GM21381 (cell line): Measurements from ENCODE around the gene ZNF775.

Experiments used
- ATAC-seq: cut with Tn5 transposase; IDR thresholded peaks from one replicate; pipeline ENCODE4 v1.9.1; 2021; ENCODE audit warnings: mild to moderate bottlenecking, moderate library complexity; ENCODE audit not compliant: unreplicated experiment

The ZNF775 gene

DNA sequence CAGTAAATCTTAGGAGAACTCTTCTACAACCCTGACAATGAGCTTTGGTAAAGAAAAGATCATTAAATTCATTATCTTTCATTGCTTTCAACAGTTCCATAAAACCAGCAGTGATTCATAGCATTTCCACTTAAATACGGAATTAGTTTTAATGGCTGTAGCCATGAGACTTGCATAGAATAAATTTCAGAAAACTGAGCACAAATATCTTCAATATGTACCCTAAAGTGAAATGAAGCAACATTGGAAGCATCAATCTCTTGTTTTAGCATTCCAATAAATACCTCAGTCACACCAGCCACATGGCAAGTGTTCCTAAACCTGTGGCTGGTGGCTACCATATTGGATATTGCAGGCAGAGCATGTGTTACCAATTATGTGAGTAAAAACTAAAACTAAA is 34.1 kb upstream of the ZNF775 start:
- no peak for ATAC-seq

DNA sequence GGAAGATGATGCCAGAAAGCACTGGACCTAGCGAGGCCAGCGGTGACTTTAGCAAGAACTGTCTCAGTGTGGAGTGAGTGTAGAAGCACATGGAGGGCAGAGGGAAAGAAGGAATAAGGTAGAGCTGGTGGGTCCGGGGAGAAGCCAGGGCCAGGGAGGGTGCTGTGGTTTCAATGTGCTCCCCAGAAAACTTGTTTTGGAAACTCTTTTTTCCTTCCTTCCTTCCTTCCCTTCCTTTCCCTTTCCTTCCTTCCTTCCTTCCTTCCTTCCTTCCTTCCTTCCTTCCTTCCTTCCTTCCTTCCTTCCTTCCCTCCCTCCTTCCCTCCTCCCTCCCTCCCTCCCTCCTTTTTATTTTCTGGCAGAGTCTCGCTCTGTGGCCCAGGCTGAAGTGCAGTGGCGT is 32.2 kb upstream of the ZNF775 start:
- ATAC-seq = no peak

DNA sequence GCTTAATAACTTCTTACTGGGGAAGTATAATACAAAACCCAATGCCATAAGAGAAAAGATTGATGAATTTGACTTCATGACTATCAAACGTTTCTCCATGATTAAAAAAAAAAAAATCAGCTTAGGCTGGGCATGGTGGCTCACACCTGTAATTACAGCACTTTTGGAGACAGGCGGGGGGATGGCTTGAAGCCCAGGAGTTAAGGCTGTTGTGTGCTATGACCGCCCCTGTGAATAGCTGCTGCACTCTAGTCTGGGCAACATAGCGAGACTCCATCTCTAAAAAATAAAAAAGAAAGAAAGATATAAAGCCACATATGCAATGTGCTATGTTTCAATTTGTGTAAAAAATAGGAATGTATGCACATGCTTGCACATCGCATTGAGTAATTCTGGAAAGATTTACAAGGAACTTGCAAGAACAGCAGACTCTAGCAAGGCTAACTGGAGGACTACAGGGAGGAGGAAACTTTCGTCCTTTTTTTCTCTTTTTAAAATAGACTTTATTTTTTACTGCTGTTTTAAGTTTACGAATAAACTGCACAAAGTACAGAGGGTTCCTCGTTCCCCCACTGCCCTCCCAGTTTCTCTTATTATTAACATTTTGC is 27.4 kb upstream of the ZNF775 start:
- ATAC-seq = no peak

DNA sequence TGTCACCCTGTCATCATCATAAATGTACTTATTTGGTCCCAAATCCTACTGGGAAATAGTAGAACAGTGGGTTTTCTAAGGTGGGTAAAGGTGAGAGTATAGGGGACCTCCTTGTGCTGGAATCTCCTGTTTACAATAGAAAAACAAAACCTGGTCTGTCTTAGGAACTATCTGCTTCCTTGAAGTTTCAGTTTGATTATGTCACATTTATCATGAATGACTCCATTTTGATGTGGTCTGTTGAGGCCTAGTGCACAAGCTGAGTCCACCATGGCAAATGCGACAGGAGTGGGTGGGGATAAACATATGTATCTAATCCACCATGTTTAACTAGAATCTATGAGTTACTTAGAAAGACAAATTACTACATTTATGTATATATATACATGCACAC is 23.5 kb upstream of the ZNF775 start:
- ATAC-seq = no peak

DNA sequence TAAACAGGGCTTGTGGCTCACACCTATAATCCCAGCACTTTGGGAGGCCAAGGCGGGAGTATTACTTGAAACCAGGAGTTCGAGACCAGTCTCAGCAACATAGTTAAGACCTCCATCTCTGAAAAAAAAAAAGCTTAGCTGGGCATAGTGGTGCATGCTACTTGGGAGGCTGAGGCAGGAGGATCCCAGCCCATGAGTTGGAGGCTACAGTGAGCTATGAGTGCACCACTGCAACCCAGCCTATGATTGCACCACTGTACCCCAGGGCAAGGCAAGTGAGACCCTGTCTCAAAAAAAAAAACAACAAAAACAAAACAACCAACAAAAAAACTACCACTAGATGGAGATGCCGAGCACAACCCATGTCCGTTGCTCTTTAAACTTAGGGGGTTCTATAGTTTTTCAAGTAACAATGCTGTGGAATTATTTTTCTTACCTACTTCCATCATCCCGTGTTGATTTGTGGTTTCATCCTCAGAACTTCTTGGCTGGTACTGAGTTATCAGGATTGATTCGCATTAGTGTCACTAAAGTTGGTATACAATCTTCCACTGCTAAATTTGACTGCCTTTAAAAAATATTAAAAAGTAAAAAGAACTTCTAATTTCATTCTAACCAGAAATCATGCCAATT is 22.7 kb upstream of the ZNF775 start:
- ATAC-seq = no peak

DNA sequence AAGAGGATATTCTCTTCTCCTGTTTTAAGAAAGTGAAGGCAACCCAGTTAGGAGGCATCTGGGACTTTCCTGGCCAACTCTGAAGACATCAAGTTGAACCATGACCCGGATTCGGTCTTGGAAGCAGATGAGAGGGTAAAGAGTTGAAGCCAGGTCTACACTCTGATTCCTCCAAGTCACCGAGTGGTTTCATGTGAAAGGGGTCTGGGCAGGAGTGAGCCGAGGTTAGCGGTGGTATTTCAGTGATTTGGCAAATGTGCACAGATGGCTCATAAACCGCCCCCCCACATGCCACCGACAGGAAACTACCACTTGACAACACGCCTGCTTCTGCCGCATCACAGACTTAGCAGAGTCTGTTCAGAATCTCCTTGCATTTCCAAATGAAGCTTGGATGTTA is 21.9 kb upstream of the ZNF775 start:
- ATAC-seq = no peak

DNA sequence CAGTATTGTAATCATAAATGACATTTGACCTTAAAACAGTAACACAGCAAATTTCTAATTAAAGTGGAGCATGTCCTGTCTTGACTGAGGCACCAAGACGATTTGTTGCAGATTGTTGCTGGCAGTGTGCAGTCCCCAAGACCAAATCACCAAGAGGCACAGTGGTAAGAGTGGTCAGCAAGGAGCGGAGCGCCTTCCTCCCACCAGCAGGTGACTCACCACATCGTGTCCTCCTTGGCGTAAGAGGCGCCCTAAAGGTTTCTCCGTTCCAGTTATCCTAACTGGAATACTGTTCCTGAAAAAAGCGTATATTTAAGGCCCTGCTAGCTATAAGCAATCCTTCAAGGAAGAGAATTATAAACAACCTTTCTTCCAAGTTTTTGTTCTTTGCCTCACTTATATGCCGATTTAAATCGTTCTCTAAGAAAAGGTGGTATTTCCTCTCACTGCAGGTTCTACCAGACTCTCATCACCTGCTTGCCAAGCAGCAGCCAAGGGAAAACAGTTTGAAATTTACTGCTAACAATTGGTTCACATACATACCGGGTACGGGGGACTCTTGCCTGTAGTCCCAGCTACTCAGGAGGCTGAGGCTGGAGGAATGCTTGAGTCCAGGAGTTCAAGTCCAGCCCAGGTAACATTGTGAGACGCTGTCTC is 21.2 kb upstream of the ZNF775 start:
- ATAC-seq = no peak

DNA sequence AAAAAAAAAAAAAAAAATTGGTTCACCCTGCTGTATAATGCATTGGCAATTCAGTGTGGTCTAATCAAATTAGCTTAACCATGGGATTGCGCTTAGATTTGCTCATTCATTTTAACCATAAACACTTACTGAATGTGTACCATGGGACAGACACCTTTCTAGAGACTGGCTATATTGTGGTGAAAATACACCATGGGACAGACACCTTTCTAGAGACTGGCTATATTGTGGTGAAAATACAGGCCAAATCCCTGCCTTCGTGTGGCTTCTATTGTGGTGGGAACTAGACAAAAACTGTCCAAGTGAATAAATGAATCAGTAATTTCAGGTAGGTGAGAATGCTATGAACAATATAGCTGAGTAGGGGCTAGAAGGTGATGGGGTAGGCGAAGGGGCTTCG is 20.7 kb upstream of the ZNF775 start:
- no peak for ATAC-seq

DNA sequence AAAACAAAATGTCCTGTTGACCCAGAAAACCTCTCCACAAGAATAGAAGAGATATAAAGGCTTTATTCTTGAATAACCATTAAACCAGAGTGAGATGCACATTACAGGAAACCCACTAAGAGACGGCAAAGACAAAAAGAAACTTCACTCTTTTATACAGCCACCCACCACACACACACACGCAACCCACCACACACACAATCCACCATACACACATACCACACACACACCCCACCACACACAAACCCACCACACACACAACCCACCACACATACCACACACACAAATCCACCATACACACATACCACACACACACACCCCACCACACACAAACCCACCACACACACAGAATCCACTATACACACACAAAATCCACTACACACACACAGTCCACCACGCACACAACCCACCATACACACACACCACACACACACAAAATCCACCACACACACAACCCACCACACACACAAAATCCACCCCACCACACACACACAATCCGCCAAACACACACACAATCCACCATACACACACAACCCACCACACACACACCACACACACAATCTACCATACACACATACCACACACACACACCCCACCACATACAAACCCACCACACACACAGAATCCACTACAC is 20.0 kb upstream of the ZNF775 start:
- ATAC-seq = no peak

DNA sequence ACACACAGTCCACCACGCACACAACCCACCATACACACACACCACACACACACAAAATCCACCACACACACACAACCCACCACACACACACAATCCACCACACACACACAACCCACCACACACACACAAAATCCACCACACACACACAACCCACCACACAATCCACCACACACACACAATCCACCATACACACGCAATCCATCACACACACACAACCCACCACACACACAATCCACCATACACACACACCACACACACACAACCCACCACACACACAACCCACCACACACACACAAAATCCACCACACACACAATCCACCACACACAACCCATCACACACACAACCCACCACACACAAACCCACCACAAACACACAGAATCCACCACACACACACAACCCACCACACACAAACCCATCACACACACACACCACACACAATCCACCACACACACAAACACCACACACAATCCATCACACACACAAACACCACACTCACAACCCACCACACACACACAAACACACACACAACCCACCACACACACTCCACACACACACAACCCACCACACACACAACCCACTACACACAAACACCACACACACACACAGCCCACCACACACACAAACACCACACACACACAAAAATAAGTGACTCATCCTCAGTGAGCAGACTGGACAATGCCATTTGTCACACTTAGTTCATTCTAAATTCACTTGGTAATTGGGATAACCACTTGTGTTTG is 19.3 kb upstream of the ZNF775 start:
- no peak for ATAC-seq

DNA sequence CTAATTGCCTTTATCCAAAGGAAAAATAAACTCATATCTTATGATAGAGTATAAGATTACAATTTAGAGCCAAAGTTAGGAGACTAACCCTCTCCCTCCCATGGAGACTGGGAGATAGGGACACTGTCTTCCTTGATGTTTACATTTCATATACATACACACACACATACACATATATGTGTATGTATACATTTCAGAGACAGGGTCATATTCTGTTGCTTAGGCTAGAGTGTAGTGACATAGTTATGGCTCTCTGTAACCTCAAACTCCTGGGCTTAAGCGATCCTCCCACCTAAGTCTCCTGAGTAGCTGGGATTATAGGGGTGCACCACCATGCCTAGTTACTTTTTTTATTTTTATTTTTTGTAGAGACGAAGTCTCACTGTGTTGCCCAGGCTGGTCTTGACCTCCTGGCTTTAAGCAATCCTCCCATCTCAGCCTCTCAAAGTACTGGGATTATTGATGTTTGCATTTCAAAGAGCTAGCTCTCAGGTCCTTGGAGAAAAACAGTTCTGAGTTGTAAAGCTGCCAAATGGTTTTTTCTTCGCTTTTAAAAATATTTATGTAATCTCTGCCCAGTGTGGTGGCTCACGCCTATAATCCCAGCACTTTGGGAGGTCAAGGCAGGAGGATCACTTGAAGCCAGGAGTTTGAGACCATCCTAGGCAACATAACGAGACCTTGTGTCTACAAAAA is 18.6 kb upstream of the ZNF775 start:
- no peak for ATAC-seq

DNA sequence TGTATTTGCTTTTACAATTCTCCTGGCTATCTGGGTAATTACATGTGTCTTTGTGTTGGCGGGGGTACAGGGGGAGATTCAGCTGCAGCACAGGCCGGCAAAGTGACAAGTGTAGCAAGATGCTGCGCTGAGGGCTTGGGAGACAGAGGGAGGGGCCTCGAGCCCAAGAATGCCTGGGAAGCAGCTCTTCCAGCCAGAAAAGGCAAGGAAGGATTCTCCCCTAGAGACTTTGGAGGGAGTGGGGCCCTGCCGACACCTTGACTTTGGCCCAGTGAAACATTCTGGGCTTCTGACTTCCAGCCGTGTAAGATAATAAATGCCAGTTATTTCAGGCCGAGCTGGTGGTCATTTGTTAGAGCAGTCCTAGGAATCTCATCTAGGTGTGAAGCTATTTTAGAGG is 17.7 kb upstream of the ZNF775 start:
- no peak for ATAC-seq

DNA sequence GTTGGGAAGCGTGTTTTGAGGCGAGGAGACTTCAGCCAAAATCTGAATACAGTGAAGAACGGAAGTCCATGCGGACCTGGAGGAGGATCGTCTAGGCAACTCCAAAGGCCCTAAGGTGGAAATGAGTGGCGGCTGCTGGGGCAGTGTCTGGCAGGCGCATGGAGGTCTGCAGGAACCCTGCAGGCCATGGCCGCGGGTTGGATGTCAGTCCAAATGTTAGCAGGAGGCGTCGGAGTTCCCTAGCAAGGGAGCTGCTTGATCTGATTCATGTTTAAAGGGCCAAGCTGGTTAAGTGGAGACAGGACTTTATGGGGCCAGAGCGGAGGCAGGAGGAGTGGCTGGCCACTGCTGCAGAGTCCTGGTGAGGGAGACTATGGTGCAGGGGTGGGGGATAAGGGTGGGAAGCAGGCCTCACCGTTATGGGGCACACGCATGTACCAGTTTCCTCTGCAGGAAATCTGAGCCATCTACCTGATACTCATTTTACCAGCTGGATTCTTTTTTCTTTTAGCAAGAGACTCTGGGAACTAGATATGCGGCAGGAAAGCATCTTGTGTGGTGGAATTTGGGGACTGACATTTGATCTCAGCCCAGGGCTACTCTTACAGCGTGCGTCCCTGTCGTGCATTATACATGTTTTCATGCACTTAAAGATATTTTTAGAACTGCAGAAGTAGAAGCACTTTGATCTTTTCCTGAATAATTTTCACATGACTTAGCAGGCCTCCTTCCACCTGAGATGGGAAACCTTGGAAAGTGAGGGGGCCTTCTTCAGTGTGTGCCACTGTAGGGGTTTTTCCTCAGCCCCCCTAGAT is 17.1 kb upstream of the ZNF775 start:
- no peak for ATAC-seq

DNA sequence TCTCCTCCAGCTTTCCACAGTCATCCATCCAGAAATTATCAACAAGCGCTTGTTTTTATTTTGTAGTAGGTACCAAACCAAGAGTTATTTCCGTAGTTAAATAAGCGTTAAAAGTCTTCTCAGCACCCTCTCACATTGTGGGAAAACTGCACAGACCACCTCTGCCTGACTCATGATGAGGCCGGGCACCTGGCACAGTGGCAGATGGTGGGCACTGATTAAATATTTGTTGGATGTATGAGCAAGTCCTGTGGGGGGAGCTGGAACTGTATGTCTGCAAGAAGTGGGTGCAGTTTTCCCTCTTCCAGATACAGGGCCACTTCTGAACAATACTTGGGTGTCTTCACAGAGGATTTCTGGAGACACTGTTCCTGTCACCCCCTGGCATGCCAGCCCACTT is 15.8 kb upstream of the ZNF775 start:
- no peak for ATAC-seq

DNA sequence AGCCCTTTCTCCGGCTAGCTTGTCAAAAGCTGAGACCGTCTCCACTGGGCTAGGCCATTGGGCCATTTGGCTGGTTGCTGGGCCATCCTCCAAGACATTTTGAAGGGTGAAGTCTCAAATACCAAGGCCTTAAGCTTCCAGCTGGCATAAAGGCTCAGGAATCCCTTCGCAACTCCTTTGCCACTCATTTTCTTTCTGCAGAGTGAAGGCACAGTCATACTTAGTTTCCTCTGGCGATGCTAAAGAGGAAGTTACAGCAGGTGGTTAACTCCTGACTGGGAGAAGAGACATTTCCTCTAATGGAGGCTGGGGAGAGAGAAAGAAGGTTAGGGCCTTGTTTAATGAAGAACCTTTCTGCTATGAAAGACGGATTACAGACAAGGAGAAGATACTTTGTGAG is 15.3 kb upstream of the ZNF775 start:
- no peak for ATAC-seq

DNA sequence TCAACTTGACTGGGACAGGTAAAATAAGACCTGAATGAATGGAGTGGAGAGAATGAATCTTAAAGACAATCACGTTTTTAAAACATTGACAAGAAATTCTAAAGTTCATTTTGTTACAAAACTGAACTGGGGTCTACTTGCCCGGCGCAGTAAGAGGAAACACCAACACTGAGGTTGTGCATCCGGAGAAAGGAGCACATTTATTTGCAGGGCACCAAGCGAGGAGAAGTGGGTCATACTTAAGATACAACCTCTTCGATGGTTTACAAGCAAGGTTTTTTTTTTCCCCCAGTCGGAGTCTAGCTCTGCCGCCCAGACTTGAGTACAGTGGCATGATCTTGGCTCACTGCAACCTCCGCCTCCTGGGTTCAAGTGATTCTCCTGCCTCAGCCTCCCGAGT is 13.9 kb upstream of the ZNF775 start:
- ATAC-seq = no peak

DNA sequence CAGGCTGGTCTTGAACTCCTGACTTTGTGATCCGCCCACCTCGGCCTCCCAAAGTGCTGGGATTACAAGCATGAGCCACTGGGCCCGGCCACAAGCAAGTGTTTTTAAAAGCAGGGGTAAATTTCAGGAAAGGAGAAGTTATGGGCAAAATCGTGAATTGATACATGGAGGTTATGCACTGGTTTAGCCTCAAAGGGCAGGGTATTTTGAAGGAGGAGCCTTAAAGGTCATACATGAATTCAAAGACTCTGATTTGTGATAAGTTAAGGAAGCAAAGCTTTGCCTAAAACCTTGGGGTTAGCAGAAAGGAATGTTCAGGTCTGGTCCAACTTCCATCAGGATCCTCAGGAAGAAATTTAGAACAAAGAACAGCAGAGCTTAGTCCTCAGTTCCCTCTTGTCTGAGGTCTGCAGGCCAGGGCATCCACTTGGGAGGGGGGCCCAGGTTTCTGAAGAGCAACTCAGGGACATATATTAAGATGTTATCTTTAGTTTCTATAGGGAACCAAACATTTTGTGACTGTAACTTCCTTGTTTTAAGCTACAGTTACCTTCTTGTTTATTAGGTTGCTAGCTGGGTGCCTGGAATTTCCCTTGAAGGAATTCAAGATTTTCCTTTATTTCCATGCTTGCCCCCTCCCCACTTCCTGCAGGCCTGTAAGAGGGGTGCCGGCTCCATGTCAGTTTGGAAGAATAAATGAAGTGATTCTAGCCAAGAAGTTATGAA is 13.3 kb upstream of the ZNF775 start:
- no peak for ATAC-seq

DNA sequence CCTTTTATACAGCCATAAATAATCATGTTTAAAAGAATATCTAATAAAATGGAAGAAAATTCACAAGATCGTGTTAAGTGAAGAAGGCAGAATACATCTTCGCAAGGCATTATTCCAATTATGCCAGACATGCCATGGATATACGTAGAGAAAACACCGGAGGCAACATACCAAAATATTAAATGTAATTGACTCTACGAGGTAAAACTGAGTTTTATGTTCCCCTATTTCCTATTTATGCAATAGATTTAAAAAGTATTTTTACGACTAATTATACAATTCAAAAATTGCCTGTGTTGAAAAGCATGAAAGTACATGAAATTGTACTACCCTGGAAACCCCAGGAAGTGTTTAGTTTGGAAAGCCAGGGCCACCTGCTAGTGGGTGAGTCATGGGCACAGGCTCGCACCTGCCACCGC is 11.4 kb upstream of the ZNF775 start:
- ATAC-seq = peak; percentile 44

DNA sequence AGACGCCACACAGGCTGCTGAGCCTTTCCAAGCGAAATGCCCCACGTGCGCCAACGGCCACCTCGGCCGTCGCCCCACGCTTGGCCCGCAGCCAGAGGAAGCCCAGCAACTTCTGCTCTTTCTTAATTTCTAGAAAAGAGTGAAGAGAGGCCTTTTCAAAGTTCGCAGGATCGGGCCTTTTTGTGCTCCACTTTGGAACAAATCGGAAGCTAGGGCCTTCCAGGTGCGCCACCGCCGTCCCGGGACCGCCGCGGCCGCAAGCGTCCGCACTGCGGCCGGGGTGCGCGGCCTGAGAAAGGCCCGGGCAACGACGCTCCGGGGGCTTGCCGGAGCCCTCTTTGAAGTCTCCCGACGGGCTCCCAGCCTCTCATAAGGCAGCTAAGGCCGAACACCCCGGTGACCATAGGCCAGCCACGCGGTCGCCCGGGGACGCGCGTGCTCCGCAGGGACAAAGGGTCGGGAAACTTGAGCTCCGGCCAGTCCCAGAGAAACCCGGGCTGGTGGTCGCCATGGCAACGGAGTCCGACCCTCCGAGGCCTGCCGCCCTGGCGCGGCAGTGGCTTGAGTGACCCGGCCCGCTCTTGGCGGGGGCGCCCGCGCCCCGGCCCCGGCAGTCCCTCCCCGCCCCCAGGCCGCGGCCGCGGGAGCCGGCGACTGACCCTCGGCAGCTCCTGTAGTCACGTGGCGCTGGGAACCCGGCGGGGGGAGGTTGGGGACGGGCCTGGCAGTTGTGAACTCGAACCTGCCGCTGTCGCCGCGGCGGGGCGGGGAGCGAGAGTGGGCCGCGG is 10.8 kb upstream of the ZNF775 start, which contains the start of gene REPIN1:
TSS of gene REPIN1 (plus strand) at position 727 of the 788 bp plus-strand sequence. CDS start 890 bp downstream, outside the sequence.
- ATAC-seq = peak; percentile 49
